CD4-positive, alpha-beta memory T cell (primary cell): ENCODE data around the gene THSD4. TPM values are rescaled to one million over a fixed set of nuclear protein-coding genes. Genes with fewer than 3 reads are reported as not detected.

Experiments used
- CTCF ChIA-PET: fragments of 350-600 bp; sonication (Branson Sonifier 250); formaldehyde crosslinking; loops from one replicate; lab custom pipeline; 2021; ENCODE audit warnings: inconsistent platforms; ENCODE audit not compliant: partially characterized antibody; lab: Charles Lee
- POLR2A ChIA-PET: fragments of 350-600 bp; sonication (Branson Sonifier 250); formaldehyde crosslinking; loops from one replicate; lab custom pipeline; 2021; ENCODE audit not compliant: partially characterized antibody; lab: Charles Lee
- DNase-seq, 5 donors: peaks; one replicate each; pipeline versions ENCODE4 v3.0.0 to v3.0.0-alpha.2; 2020 to 2022; ENCODE audit warnings: mixed read lengths in 1 of 5
- H3K27ac ChIP-seq: one replicate; pipeline ENCODE4 v1.7.0; 2013; ENCODE audit warnings: low read depth, low read length
- H3K27me3 ChIP-seq: 2 replicates; pipeline ENCODE4 v1.7.0; 2013; ENCODE audit warnings: mild to moderate bottlenecking, low read length, moderate library complexity; ENCODE audit not compliant: insufficient read depth
- H3K36me3 ChIP-seq: 2 replicates; pipeline ENCODE4 v1.7.0; 2013; ENCODE audit warnings: mild to moderate bottlenecking, low read length, moderate library complexity; ENCODE audit not compliant: insufficient read depth
- H3K4me1 ChIP-seq: 2 replicates; pipeline ENCODE4 v1.7.0; 2013; ENCODE audit warnings: mild to moderate bottlenecking, low read length, moderate library complexity; ENCODE audit not compliant: insufficient read depth
- H3K4me3 ChIP-seq, 2 donors: one replicate each; pipeline ENCODE4 v1.7.0; 2013; ENCODE audit warnings: low read length in 2 of 2, mild to moderate bottlenecking in 1 of 2
- H3K9me3 ChIP-seq, 2 donors: one replicate each; pipeline ENCODE4 v1.7.0; 2013; ENCODE audit warnings: low read length in 2 of 2, control low read depth in 1 of 2; ENCODE audit not compliant: control insufficient read depth in 1 of 2
- H3K27ac Mint-ChIP-seq, 7 donors: one replicate each; pipeline ENCODE4 v1.8.0; 2020 to 2021; ENCODE audit warnings: mixed read lengths in 7 of 7, mild to moderate bottlenecking in 6 of 7, inconsistent platforms in 3 of 7, moderate library complexity in 3 of 7
- H3K27me3 Mint-ChIP-seq, 2 donors: one replicate each; pipeline ENCODE4 v1.8.0; 2020 to 2021; ENCODE audit warnings: mixed read lengths in 2 of 2
- H3K36me3 Mint-ChIP-seq, 2 donors: one replicate each; pipeline ENCODE4 v1.8.0; 2020 to 2021; ENCODE audit warnings: mixed read lengths in 2 of 2, inconsistent platforms in 1 of 2, mild to moderate bottlenecking in 1 of 2
- H3K4me1 Mint-ChIP-seq, 4 donors: one replicate each; pipeline ENCODE4 v1.8.0; 2020 to 2021; ENCODE audit warnings: mixed read lengths in 4 of 4, mild to moderate bottlenecking in 1 of 4
- H3K4me3 Mint-ChIP-seq, 8 donors: one replicate each; pipeline ENCODE4 v1.8.0; 2020 to 2021; ENCODE audit warnings: mixed read lengths in 8 of 8, mild to moderate bottlenecking in 7 of 8, moderate library complexity in 6 of 8, inconsistent platforms in 3 of 8
- H3K9me3 Mint-ChIP-seq, 8 donors: one replicate each; pipeline ENCODE4 v1.8.0; 2020 to 2021; ENCODE audit warnings: mixed read lengths in 8 of 8, mild to moderate bottlenecking in 5 of 8, inconsistent platforms in 3 of 8, moderate library complexity in 1 of 8
- intact Hi-C: fragments of 100-400 bp; cut with micrococcal nuclease; formaldehyde crosslinking; loops from one replicate; pipeline ENCODE4 v1.15.1; 2023
- polyA plus RNA-seq, 2 donors: library from polyadenylated mRNA; unstranded; fragments of 300-500 nt; fragmentation: Illumina TruSeq; gene quantifications; one replicate each; pipeline ENCODE4 v1.2.3, GENCODE V29; 2021
- total RNA-seq, 2 experiments: library from RNA; stranded (reverse); gene quantifications; one replicate each; pipeline ENCODE4 v1.2.3, GENCODE V29; 2021

THSD4 gene
- total and polyA plus RNA-seq, 4 experiments from 2014 or later = not detected

- DNase-seq = no peak
- H3K27ac Mint-ChIP-seq = no peak overlapping the region
- Histone ChIP-seq H3K4me3 (no peak overlapping the region), H3K4me1 (no peaks in the 10 kb centered on the region), H3K36me3 (no peaks in the 10 kb centered on the region), H3K9me3 (no peaks in the 10 kb centered on the region), H3K27ac (no peak overlapping the region), H3K27me3 (no peaks in the 10 kb centered on the region)
- H3K27me3 Mint-ChIP-seq = peaks cover 4 to 15% of the 10 kb centered on the region in 2 donors
- no peaks in the 10 kb centered on the region for H3K9me3 Mint-ChIP-seq
- no peaks in the 10 kb centered on the region for H3K36me3 Mint-ChIP-seq
- ChIA-PET CTCF (interaction anchor here (0.8 to 5.4 kb wide), 7 partner anchors 9 to 375 kb away, joined by 3 to 62 read pairs (median 5); no protein-coding TSS in a partner anchor), POLR2A (no interaction called here)
- H3K4me1 Mint-ChIP-seq = peaks cover 0 to 3% (median 1%) of the 10 kb centered on the region in 4 donors
- no peak overlapping the region for H3K4me3 Mint-ChIP-seq
- intact Hi-C loops = no loop called here
Measured at GRCh38 chr15:71781965-71782265, 666.6 kb downstream of the THSD4 start.

- no peak overlapping the region for H3K4me3 ChIP-seq
- H3K27ac Mint-ChIP-seq = no peak overlapping the region
Measured at GRCh38 chr15:71782422-71783165, 667.3 kb downstream of the THSD4 start.

GRCh38 chr15:71784719-71785118, 669.4 kb downstream of the THSD4 start:
- H3K27me3 Mint-ChIP-seq = peaks cover 7 to 18% of the 10 kb centered on the region in 2 donors
- no peaks in the 10 kb centered on the region for H3K4me1 ChIP-seq
- ChIA-PET CTCF (interaction anchor here (2.9 kb wide), 1 partner anchor 372 kb away, joined by 16 read pairs; no protein-coding TSS in a partner anchor), POLR2A (no interaction called here)
- H3K4me1 Mint-ChIP-seq = peaks cover 0 to 3% (median 1%) of the 10 kb centered on the region in 4 donors
- no peaks in the 10 kb centered on the region for H3K36me3 ChIP-seq
- H3K36me3 Mint-ChIP-seq = no peaks in the 10 kb centered on the region
- no peak overlapping the region for H3K4me3 Mint-ChIP-seq
- no peak overlapping the region for H3K4me3 ChIP-seq
- H3K27me3 ChIP-seq = no peaks in the 10 kb centered on the region
- peak in 1 of 5 donors; percentile 1 for DNase-seq
- H3K27ac ChIP-seq = no peak overlapping the region
- intact Hi-C loops = no loop called here
- H3K9me3 ChIP-seq = no peaks in the 10 kb centered on the region
- H3K27ac Mint-ChIP-seq = no peak overlapping the region
- H3K9me3 Mint-ChIP-seq = no peaks in the 10 kb centered on the region

More at GRCh38 chr15:71782422-71783165, 667.3 kb downstream of the THSD4 start:
- intact Hi-C loops = no loop called here
- Histone ChIP-seq H3K27me3 (no peaks in the 10 kb centered on the region), H3K9me3 (no peaks in the 10 kb centered on the region), H3K27ac (no peak overlapping the region), H3K36me3 (no peaks in the 10 kb centered on the region), H3K4me1 (no peaks in the 10 kb centered on the region)
- Mint-ChIP-seq H3K36me3 (no peaks in the 10 kb centered on the region), H3K9me3 (no peaks in the 10 kb centered on the region), H3K27me3 (peaks cover 4 to 15% of the 10 kb centered on the region in 2 donors), H3K4me1 (peaks cover 0 to 3% (median 1%) of the 10 kb centered on the region in 4 donors), H3K4me3 (no peak overlapping the region)
- DNase-seq = no peak
- ChIA-PET POLR2A (no interaction called here), CTCF (interaction anchor here (2.1 to 5.4 kb wide), 4 partner anchors 10 to 374 kb away, joined by 5 to 62 read pairs (median 26); no protein-coding TSS in a partner anchor)

- Mint-ChIP-seq H3K4me3 (no peak overlapping the region), H3K9me3 (no peaks in the 10 kb centered on the region), H3K27me3 (peaks cover 6 to 16% of the 10 kb centered on the region in 2 donors), H3K36me3 (no peaks in the 10 kb centered on the region), H3K4me1 (no peaks in the 10 kb centered on the region), H3K27ac (no peak overlapping the region)
- no peaks in the 10 kb centered on the region for H3K27me3 ChIP-seq
- no peaks in the 10 kb centered on the region for H3K9me3 ChIP-seq
- intact Hi-C loops = no loop called here
- no peak for DNase-seq
- H3K4me1 ChIP-seq = no peaks in the 10 kb centered on the region
- no peaks in the 10 kb centered on the region for H3K36me3 ChIP-seq
- H3K4me3 ChIP-seq = no peak overlapping the region
- ChIA-PET POLR2A (no interaction called here), CTCF (interaction anchor here (1.5 to 2.9 kb wide), 2 partner anchors 370 to 371 kb away, joined by 3 to 16 read pairs; no protein-coding TSS in a partner anchor)
- H3K27ac ChIP-seq = no peak overlapping the region
Measured at GRCh38 chr15:71785996-71786395, 670.7 kb downstream of the THSD4 start.

GRCh38 chr15:71786673-71787072, 671.4 kb downstream of the THSD4 start:
- Mint-ChIP-seq H3K27ac (no peak overlapping the region), H3K27me3 (peaks cover 7 to 11% of the 10 kb centered on the region in 2 donors), H3K9me3 (no peaks in the 10 kb centered on the region), H3K4me3 (no peak overlapping the region), H3K4me1 (no peaks in the 10 kb centered on the region), H3K36me3 (no peaks in the 10 kb centered on the region)
- Histone ChIP-seq H3K27me3 (no peaks in the 10 kb centered on the region), H3K27ac (no peak overlapping the region), H3K36me3 (no peaks in the 10 kb centered on the region), H3K4me3 (no peak overlapping the region), H3K4me1 (no peaks in the 10 kb centered on the region), H3K9me3 (no peaks in the 10 kb centered on the region)
- ChIA-PET CTCF (interaction anchor here (1.5 kb wide), 1 partner anchor 370 kb away, joined by 3 read pairs; no protein-coding TSS in a partner anchor), POLR2A (no interaction called here)
- intact Hi-C loops = no loop called here
- no peak for DNase-seq

GRCh38 chr15:71788646-71789579, 673.6 kb downstream of the THSD4 start:
- Histone ChIP-seq H3K4me3 (no peak overlapping the region), H3K27me3 (no peaks in the 10 kb centered on the region), H3K36me3 (no peaks in the 10 kb centered on the region), H3K9me3 (no peaks in the 10 kb centered on the region), H3K4me1 (no peaks in the 10 kb centered on the region), H3K27ac (no peak overlapping the region)
- H3K27me3 Mint-ChIP-seq = peaks cover 7 to 10% of the 10 kb centered on the region in 2 donors
- no peaks in the 10 kb centered on the region for H3K4me1 Mint-ChIP-seq
- no peak overlapping the region for H3K27ac Mint-ChIP-seq
- intact Hi-C loops = no loop called here
- DNase-seq = no peak
- no peak overlapping the region for H3K4me3 Mint-ChIP-seq
- no peaks in the 10 kb centered on the region for H3K9me3 Mint-ChIP-seq
- ChIA-PET CTCF (interaction anchor here (2.0 to 2.9 kb wide), 2 partner anchors 9 to 367 kb away, joined by 7 to 11 read pairs; no protein-coding TSS in a partner anchor), POLR2A (no interaction called here)
- no peaks in the 10 kb centered on the region for H3K36me3 Mint-ChIP-seq

GRCh38 chr15:71789616-71790015, 674.3 kb downstream of the THSD4 start:
- Mint-ChIP-seq H3K4me1 (no peaks in the 10 kb centered on the region), H3K27ac (peak overlapping the region in 1 of 7 donors; percentile 23), H3K27me3 (peaks cover 5 to 6% of the 10 kb centered on the region in 2 donors), H3K9me3 (no peaks in the 10 kb centered on the region), H3K4me3 (no peak overlapping the region), H3K36me3 (no peaks in the 10 kb centered on the region)
- H3K4me1 ChIP-seq = no peaks in the 10 kb centered on the region
- POLR2A ChIA-PET = no interaction called here
- H3K9me3 ChIP-seq = no peaks in the 10 kb centered on the region
- intact Hi-C loops = no loop called here
- H3K4me3 ChIP-seq = no peak overlapping the region
- DNase-seq = no peak
- CTCF ChIA-PET = interaction anchor here (0.8 to 2.9 kb wide), 3 partner anchors 10 to 367 kb away, joined by 3 to 11 read pairs (median 7); no protein-coding TSS in a partner anchor
- H3K36me3 ChIP-seq = no peaks in the 10 kb centered on the region
- H3K27me3 ChIP-seq = no peaks in the 10 kb centered on the region
- no peak overlapping the region for H3K27ac ChIP-seq
